H9 (cell line): Measurements from ENCODE around the gene OR2T6. TPM values are rescaled to one million over a fixed set of nuclear protein-coding genes. Genes with fewer than 3 reads are reported as not detected.

Experiments used
- DNase-seq: peaks from one replicate; pipeline ENCODE4 v3.0.0-alpha.2; 2017
- H2AFZ ChIP-seq: one replicate; pipeline ENCODE4 v1.6.1; 2013; ENCODE audit warnings: mild to moderate bottlenecking, low read length, control low read depth, moderate library complexity
- H2AK5ac ChIP-seq: 2 replicates; pipeline ENCODE4 v1.6.1; 2013; ENCODE audit warnings: low read length, control low read depth, mixed read lengths; ENCODE audit not compliant: insufficient read length
- H2BK120ac ChIP-seq: one replicate; pipeline ENCODE4 v1.6.1; 2013; ENCODE audit warnings: low read depth, mild to moderate bottlenecking, low read length, control low read depth, inconsistent platforms; ENCODE audit not compliant: poor library complexity, severe bottlenecking
- H2BK12ac ChIP-seq: 2 replicates; pipeline ENCODE4 v1.6.1; 2013; ENCODE audit warnings: low read length, control low read depth, mixed read lengths, low read depth; ENCODE audit not compliant: insufficient read length
- H2BK15ac ChIP-seq: 2 replicates; pipeline ENCODE4 v1.6.1; 2013; ENCODE audit warnings: low read depth, low read length, control low read depth
- H2BK20ac ChIP-seq: one replicate; pipeline ENCODE4 v1.6.1; 2013; ENCODE audit warnings: low read depth, mild to moderate bottlenecking, low read length, control low read depth, inconsistent platforms; ENCODE audit not compliant: poor library complexity, severe bottlenecking
- H2BK5ac ChIP-seq: 2 replicates; pipeline ENCODE4 v1.6.1; 2013; ENCODE audit warnings: low read length, control low read depth, mixed read lengths; ENCODE audit not compliant: insufficient read length
- H3K14ac ChIP-seq: 2 replicates; pipeline ENCODE4 v1.6.1; 2013; ENCODE audit warnings: low read length, control low read depth; ENCODE audit not compliant: insufficient read depth
- H3K18ac ChIP-seq: 2 replicates; pipeline ENCODE4 v1.6.1; 2013; ENCODE audit warnings: low read depth, mild to moderate bottlenecking, mixed read lengths, low read length, control low read depth; ENCODE audit not compliant: insufficient read length
- H3K23ac ChIP-seq: 2 replicates; pipeline ENCODE4 v1.6.1; 2013; ENCODE audit warnings: low read length, control low read depth, mixed read lengths, low read depth; ENCODE audit not compliant: insufficient read length
- H3K23me2 ChIP-seq: 2 replicates; pipeline ENCODE4 v1.6.1; 2013; ENCODE audit warnings: low read depth, mild to moderate bottlenecking, mixed read lengths, low read length, control low read depth; ENCODE audit not compliant: insufficient read length, poor library complexity, severe bottlenecking
- H3K27ac ChIP-seq: 2 replicates; pipeline ENCODE4 v1.5.1; 2013; ENCODE audit warnings: low read length, control low read depth, mixed read lengths, low read depth; ENCODE audit not compliant: insufficient read length
- H3K27me3 ChIP-seq: 2 replicates; pipeline ENCODE4 v1.6.1; 2013; ENCODE audit warnings: low read length, control low read depth, inconsistent platforms; ENCODE audit not compliant: insufficient read depth
- H3K4ac ChIP-seq: 2 replicates; pipeline ENCODE4 v1.6.1; 2013; ENCODE audit warnings: low read depth, mild to moderate bottlenecking, control low read depth, inconsistent platforms, low read length, moderate library complexity
- H3K4me1 ChIP-seq: 2 replicates; pipeline ENCODE4 v1.6.1; 2013; ENCODE audit warnings: low read length, control low read depth, inconsistent platforms; ENCODE audit not compliant: insufficient read depth
- H3K4me2 ChIP-seq: 2 replicates; pipeline ENCODE4 v1.6.1; 2013; ENCODE audit warnings: low read length, control low read depth, mixed read lengths; ENCODE audit not compliant: insufficient read length, insufficient read depth
- H3K56ac ChIP-seq: 2 replicates; pipeline ENCODE4 v1.6.1; 2013; ENCODE audit warnings: low read depth, mild to moderate bottlenecking, mixed read lengths, low read length, control low read depth; ENCODE audit not compliant: insufficient read length
- H3K79me1 ChIP-seq: 2 replicates; pipeline ENCODE4 v1.6.1; 2013; ENCODE audit warnings: low read depth, mild to moderate bottlenecking, moderate library complexity, low read length, control low read depth, inconsistent platforms; ENCODE audit not compliant: insufficient read depth, poor library complexity, severe bottlenecking
- H3K79me2 ChIP-seq: 2 replicates; pipeline ENCODE4 v1.6.1; 2013; ENCODE audit warnings: low read length, control low read depth, inconsistent platforms; ENCODE audit not compliant: insufficient read depth
- H3K9ac ChIP-seq: 2 replicates; pipeline ENCODE4 v1.6.1; 2013; ENCODE audit warnings: low read length, control low read depth, mixed read lengths; ENCODE audit not compliant: insufficient read length; ENCODE audit errors: extremely low read depth
- H3K9me3 ChIP-seq: one replicate; pipeline ENCODE4 v1.6.1; 2013; ENCODE audit warnings: low read depth, low read length, inconsistent platforms; ENCODE audit not compliant: control insufficient read depth
- H3T11ph ChIP-seq: one replicate; pipeline ENCODE4 v1.6.1; 2013; ENCODE audit warnings: mild to moderate bottlenecking, low read length, control low read depth, inconsistent platforms
- H4K20me1 ChIP-seq: one replicate; pipeline ENCODE4 v1.6.1; 2013; ENCODE audit not compliant: control insufficient read depth, insufficient read length, insufficient read depth
- H4K5ac ChIP-seq: 2 replicates; pipeline ENCODE4 v1.6.1; 2013; ENCODE audit warnings: low read depth, mild to moderate bottlenecking, mixed read lengths, low read length, control low read depth; ENCODE audit not compliant: insufficient read length
- H4K8ac ChIP-seq: replicated peaks from 2 replicates; pipeline ENCODE4 v1.6.1; 2013; ENCODE audit warnings: low read length, control low read depth, mixed read lengths, low read depth; ENCODE audit not compliant: insufficient read length
- H4K91ac ChIP-seq: 2 replicates; pipeline ENCODE4 v1.6.1; 2013; ENCODE audit warnings: low read depth, mild to moderate bottlenecking, moderate library complexity, mixed read lengths, low read length, control low read depth; ENCODE audit not compliant: insufficient read length
- H3K27ac Mint-ChIP-seq, 3 experiments: 2 replicates in 2 of 3; 3 replicates in 1 of 3; pipeline ENCODE4 v1.8.0; 2020 to 2021; ENCODE audit warnings: mixed read lengths in 3 of 3, mild to moderate bottlenecking in 1 of 3, moderate library complexity in 1 of 3
- H3K27me3 Mint-ChIP-seq: 2 replicates; pipeline ENCODE4 v1.8.0; 2021; ENCODE audit warnings: low read depth, mild to moderate bottlenecking, moderate library complexity, mixed read lengths
- H3K36me3 Mint-ChIP-seq, 3 experiments: 2 replicates in 2 of 3; 3 replicates in 1 of 3; pipeline ENCODE4 v1.8.0; 2020 to 2021; ENCODE audit warnings: low read depth in 3 of 3, mixed read lengths in 3 of 3; ENCODE audit not compliant: insufficient read depth in 1 of 3
- H3K4me1 Mint-ChIP-seq, 2 experiments: 2 replicates each; pipeline ENCODE4 v1.8.0; 2020; ENCODE audit warnings: mixed read lengths in 2 of 2
- H3K4me3 Mint-ChIP-seq, 2 experiments: 2 replicates in 1 of 2; 3 replicates in 1 of 2; pipeline ENCODE4 v1.8.0; 2020 to 2021; ENCODE audit warnings: mild to moderate bottlenecking in 2 of 2, mixed read lengths in 2 of 2, moderate library complexity in 1 of 2
- H3K9me3 Mint-ChIP-seq, 2 experiments: 2 replicates in 1 of 2; 3 replicates in 1 of 2; pipeline ENCODE4 v1.8.0; 2020; ENCODE audit warnings: mild to moderate bottlenecking in 2 of 2, mixed read lengths in 2 of 2, moderate library complexity in 1 of 2
- WGBS: extraction: QIAGEN DNeasy Blood & Tissue Kit; methylation state at CpG from one replicate; pipeline ENCODE4 v1.1.7; 2013; ENCODE audit warnings: missing lambda C conversion rate, low lambda C conversion rate, mixed read lengths; ENCODE audit not compliant: insufficient read length; ENCODE audit errors: extremely low coverage; 5-methylcytosine and 5-hydroxymethylcytosine counted together
- total RNA-seq: library from RNA; stranded (reverse); gene quantifications from 2 replicates; pipeline ENCODE4 v1.2.1, GENCODE V29; 2021
- TF ChIP-seq, protein P1 (sequence below): fragments of 200-600 bp; sonication (generic); conservative IDR thresholded peaks from 3 replicates; pipeline ENCODE4 v1.8.0; 2021; ENCODE audit warnings: antibody characterized with exemption, mild to moderate bottlenecking

OR2T6 gene
- total RNA-seq, 1 experiment from 2014 or later, result not detected

- Histone ChIP-seq H2BK15ac (no peak overlapping the region), H4K91ac (no peak overlapping the region), H3K9me3 (peaks cover 88% of the 10 kb centered on the region), H3K79me2 (no peaks in the 10 kb centered on the region), H2BK5ac (no peak overlapping the region), H2BK120ac (no peak overlapping the region), H3K56ac (no peak overlapping the region), H4K5ac (no peak overlapping the region), H2BK20ac (no peak overlapping the region), H4K20me1 (no peaks in the 10 kb centered on the region), H3K9ac (no peak overlapping the region), H3K4me2 (no peak overlapping the region), H4K8ac (no peak overlapping the region), H3K23ac (no peak overlapping the region), H3K14ac (no peak overlapping the region), H2AK5ac (no peak overlapping the region), H3K79me1 (no peaks in the 10 kb centered on the region), H3K18ac (no peak overlapping the region), H3T11ph (no peak overlapping the region), H3K27ac (no peak overlapping the region), H3K4ac (no peak overlapping the region), H2AFZ (no peak overlapping the region), H3K4me1 (no peaks in the 10 kb centered on the region), H3K23me2 (no peaks in the 10 kb centered on the region), H2BK12ac (no peak overlapping the region), H3K27me3 (no peaks in the 10 kb centered on the region)
- Mint-ChIP-seq H3K4me1 (no peaks in the 10 kb centered on the region), H3K27me3 (peaks cover 2% of the 10 kb centered on the region; the same call in 1 of the 2 replicates), H3K36me3 (peaks cover 0 to 21% (median 15%) of the 10 kb centered on the region in 3 experiments; a peak in 6 of 7 replicates), H3K27ac (no peak overlapping the region), H3K9me3 (peaks cover 82 to 87% of the 10 kb centered on the region in 2 experiments), H3K4me3 (no peak overlapping the region)
- TF ChIP-seq, protein P1, sequence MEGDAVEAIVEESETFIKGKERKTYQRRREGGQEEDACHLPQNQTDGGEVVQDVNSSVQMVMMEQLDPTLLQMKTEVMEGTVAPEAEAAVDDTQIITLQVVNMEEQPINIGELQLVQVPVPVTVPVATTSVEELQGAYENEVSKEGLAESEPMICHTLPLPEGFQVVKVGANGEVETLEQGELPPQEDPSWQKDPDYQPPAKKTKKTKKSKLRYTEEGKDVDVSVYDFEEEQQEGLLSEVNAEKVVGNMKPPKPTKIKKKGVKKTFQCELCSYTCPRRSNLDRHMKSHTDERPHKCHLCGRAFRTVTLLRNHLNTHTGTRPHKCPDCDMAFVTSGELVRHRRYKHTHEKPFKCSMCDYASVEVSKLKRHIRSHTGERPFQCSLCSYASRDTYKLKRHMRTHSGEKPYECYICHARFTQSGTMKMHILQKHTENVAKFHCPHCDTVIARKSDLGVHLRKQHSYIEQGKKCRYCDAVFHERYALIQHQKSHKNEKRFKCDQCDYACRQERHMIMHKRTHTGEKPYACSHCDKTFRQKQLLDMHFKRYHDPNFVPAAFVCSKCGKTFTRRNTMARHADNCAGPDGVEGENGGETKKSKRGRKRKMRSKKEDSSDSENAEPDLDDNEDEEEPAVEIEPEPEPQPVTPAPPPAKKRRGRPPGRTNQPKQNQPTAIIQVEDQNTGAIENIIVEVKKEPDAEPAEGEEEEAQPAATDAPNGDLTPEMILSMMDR, result no peak
- no peak for DNase-seq
- WGBS, result no CpG with 5 or more reads among the region's 2 CpGs
These were observed 12.9 kb downstream of the OR2T6 start for GRCh38 chr1:248388426-248388825.
